Sciatic nerve (tissue), 2 donors: ENCODE data around the gene NIPSNAP2. TPM values are rescaled to one million over a fixed set of nuclear protein-coding genes. Genes with fewer than 3 reads are reported as not detected.
"Not testable (repeated sequence)": the region's sequence is repeated elsewhere in the genome, so short reads cannot be mapped to it uniquely, and the experiment has no call there.

Experiments
- ATAC-seq: fragments of 200-7000 bp; cut with Tn5 transposase; one replicate; pipeline ENCODE4 v1.9.1; 2020; ENCODE audit warnings: mild to moderate bottlenecking, moderate library complexity
- DNase-seq: peaks from one replicate; pipeline ENCODE4 v3.0.0-alpha.2; 2020; ENCODE audit warnings: low spot score
- intact Hi-C: fragments of 100-400 bp; cut with DNase I; formaldehyde crosslinking; loops from one replicate; pipeline ENCODE4 v1.14.2; 2022
- total RNA-seq: library from RNA; stranded (reverse); fragmentation: NEBNext Ultra II Directional; extraction: Animal tissue kit (Norgen Biotek cat#: 25700); gene quantifications from one replicate; pipeline ENCODE4 v1.2.1, GENCODE V29; 2021
- donor health status: DM: no; HTN: no; CAD: no.
- donor health status: DM: no; HTN: no; CAD: no.

Gene NIPSNAP2
- total RNA-seq, 1 donor from 2014 or later = 47.4 TPM

GRCh38 chr7:55970978-55971377, 6.6 kb downstream of the NIPSNAP2 start:
- intact Hi-C loops = no loop called here
- ATAC-seq (no peak), DNase-seq (no peak)

- DNase-seq = no peak
- intact Hi-C loops = no loop called here
- ATAC-seq = no peak
These were observed 9.4 kb downstream of the NIPSNAP2 start for GRCh38 chr7:55973747-55974250.

- ATAC-seq (no peak), DNase-seq (no peak)
- intact Hi-C loops = no loop called here
These were observed 11.7 kb downstream of the NIPSNAP2 start for GRCh38 chr7:55975988-55976633.

- ATAC-seq (no peak), DNase-seq (no peak)
- intact Hi-C loops = no loop called here
These were observed 13.4 kb downstream of the NIPSNAP2 start for GRCh38 chr7:55977831-55978230.

- no peak for DNase-seq
- ATAC-seq = no peak
- intact Hi-C loops = no loop called here
These were observed 15.9 kb downstream of the NIPSNAP2 start for GRCh38 chr7:55980266-55980665.

- ATAC-seq (no peak), DNase-seq (no peak)
- intact Hi-C loops = no loop called here
These were observed 19.2 kb downstream of the NIPSNAP2 start for GRCh38 chr7:55983537-55983936.

GRCh38 chr7:55992346-55992745, 28.0 kb downstream of the NIPSNAP2 start:
- ATAC-seq = no peak
- intact Hi-C loops = no loop called here
- DNase-seq = no peak

- DNase-seq (no peak), ATAC-seq (no peak)
- intact Hi-C loops = no loop called here
These were observed 32.6 kb downstream of the NIPSNAP2 start for GRCh38 chr7:55996856-55997500.

- intact Hi-C loops = loop anchor here (10.0 kb wide), 1 partner anchor 71 kb away; no protein-coding TSS in a partner anchor
- no peak for ATAC-seq
- DNase-seq = no peak
These were observed 39.4 kb downstream of the NIPSNAP2 start for GRCh38 chr7:56003749-56004148.

- ATAC-seq (no peak), DNase-seq (no peak)
- intact Hi-C loops = loop anchor here (10.0 kb wide), 1 partner anchor 68 kb away; no protein-coding TSS in a partner anchor
These were observed 42.8 kb downstream of the NIPSNAP2 start for GRCh38 chr7:56007167-56007652.

- DNase-seq (no peak), ATAC-seq (peak; percentile 38)
- intact Hi-C loops = loop anchor here (10.0 kb wide), 1 partner anchor 67 kb away; no protein-coding TSS in a partner anchor
These were observed 43.5 kb downstream of the NIPSNAP2 start for GRCh38 chr7:56007891-56008290.

- DNase-seq (no peak), ATAC-seq (peak; percentile 66)
- intact Hi-C loops = loop anchor here (10.0 kb wide), 1 partner anchor 65 kb away; no protein-coding TSS in a partner anchor
These were observed 45.3 kb downstream of the NIPSNAP2 start for GRCh38 chr7:56009695-56010094.

GRCh38 chr7:56017015-56017414, 52.6 kb downstream of the NIPSNAP2 start:
- intact Hi-C loops, ATAC-seq: not testable (repeated sequence)

GRCh38 chr7:56019501-56019900, 55.1 kb downstream of the NIPSNAP2 start:
- ATAC-seq (peak; percentile 20), DNase-seq (no peak)
- intact Hi-C loops = no loop called here

More at GRCh38 chr7:56017015-56017414, 52.6 kb downstream of the NIPSNAP2 start:
- DNase-seq = not testable (repeated sequence)

GRCh38 chr7:56023500-56023899, 59.1 kb downstream of the NIPSNAP2 start:
- no peak for ATAC-seq
- no peak for DNase-seq
- intact Hi-C loops = no loop called here

GRCh38 chr7:56026538-56026937, 62.2 kb downstream of the NIPSNAP2 start:
- DNase-seq = no peak

GRCh38 chr7:56028942-56029630, 64.7 kb downstream of the NIPSNAP2 start:
- intact Hi-C loops = no loop called here
- DNase-seq = no peak
- ATAC-seq = no peak

More at GRCh38 chr7:56026538-56026937, 62.2 kb downstream of the NIPSNAP2 start:
- intact Hi-C loops = no loop called here
- ATAC-seq = no peak

GRCh38 chr7:56030340-56030739, 66.0 kb downstream of the NIPSNAP2 start:
- ATAC-seq (no peak), DNase-seq (no peak)
- intact Hi-C loops = no loop called here

GRCh38 chr7:56031556-56031955, 67.2 kb downstream of the NIPSNAP2 start:
- DNase-seq, intact Hi-C loops, ATAC-seq: not testable (repeated sequence)
